Measurements from ENCODE around the gene OXTR.

OXTR gene

GRCh38 chr3:8757551-8758518, 11.6 kb downstream of the OXTR start:
- H3K9me3 ChIP-seq: no peaks in the 10 kb centered on the region
- no peaks in the 10 kb centered on the region for H3K4me1 ChIP-seq (ENCODE audit: control insufficient read depth in 1 of 2, insufficient read depth in 1 of 2, low read depth in 1 of 2, low read length in 1 of 2)
- no peaks in the 10 kb centered on the region for H3K36me3 ChIP-seq
- no peak for TF ChIP-seq CTCF (IDR thresholded peaks at IDR 0.05)
- no peak overlapping the region for H3K27ac ChIP-seq
- no peak overlapping the region for H3K4me3 ChIP-seq (ENCODE audit: low read depth in 1 of 2, low read length in 1 of 2)
- no peaks in the 10 kb centered on the region for H3K27me3 ChIP-seq

GRCh38 chr3:8756671-8757070, 12.7 kb downstream of the OXTR start:
- Histone ChIP-seq H3K4me1 (ENCODE audit: control insufficient read depth in 1 of 2, insufficient read depth in 1 of 2, low read depth in 1 of 2, low read length in 1 of 2) (no peaks in the 10 kb centered on the region), H3K4me3 (ENCODE audit: low read depth in 1 of 2, low read length in 1 of 2) (no peak overlapping the region), H3K9me3 (no peaks in the 10 kb centered on the region), H3K27me3 (no peaks in the 10 kb centered on the region), H3K36me3 (no peaks in the 10 kb centered on the region), H3K27ac (no peak overlapping the region)
- no peak for TF ChIP-seq CTCF (IDR thresholded peaks at IDR 0.05)

GRCh38 chr3:8755564-8756237, 13.7 kb downstream of the OXTR start:
- Histone ChIP-seq H3K27me3 (no peaks in the 10 kb centered on the region), H3K4me1 (ENCODE audit: control insufficient read depth in 1 of 2, insufficient read depth in 1 of 2, low read depth in 1 of 2, low read length in 1 of 2) (no peaks in the 10 kb centered on the region), H3K27ac (no peak overlapping the region), H3K9me3 (no peaks in the 10 kb centered on the region), H3K4me3 (ENCODE audit: low read depth in 1 of 2, low read length in 1 of 2) (no peak overlapping the region), H3K36me3 (no peaks in the 10 kb centered on the region)
- TF ChIP-seq CTCF (IDR thresholded peaks at IDR 0.05): no peak

- Histone ChIP-seq H3K27ac (no peak overlapping the region), H3K27me3 (no peaks in the 10 kb centered on the region), H3K4me3 (ENCODE audit: low read depth in 1 of 2, low read length in 1 of 2) (no peak overlapping the region), H3K9me3 (no peaks in the 10 kb centered on the region), H3K36me3 (no peaks in the 10 kb centered on the region), H3K4me1 (ENCODE audit: control insufficient read depth in 1 of 2, insufficient read depth in 1 of 2, low read depth in 1 of 2, low read length in 1 of 2) (no peaks in the 10 kb centered on the region)
- TF ChIP-seq CTCF (IDR thresholded peaks at IDR 0.05): no peak
Observed at GRCh38 chr3:8755097-8755496, 14.3 kb downstream of the OXTR start.

- H3K27ac ChIP-seq: no peak overlapping the region
- no peaks in the 10 kb centered on the region for H3K27me3 ChIP-seq
- H3K36me3 ChIP-seq: no peaks in the 10 kb centered on the region
- H3K9me3 ChIP-seq: no peaks in the 10 kb centered on the region
- TF ChIP-seq CTCF (IDR thresholded peaks at IDR 0.05): no peak
- H3K4me3 ChIP-seq (ENCODE audit: low read depth in 1 of 2, low read length in 1 of 2): no peak overlapping the region
- H3K4me1 ChIP-seq (ENCODE audit: control insufficient read depth in 1 of 2, insufficient read depth in 1 of 2, low read depth in 1 of 2, low read length in 1 of 2): no peaks in the 10 kb centered on the region
Observed at GRCh38 chr3:8752832-8753231, 16.6 kb downstream of the OXTR start.
